IMR-90 (cell line): ENCODE results near the gene TNKS1BP1. TPM values are rescaled to one million over a fixed set of nuclear protein-coding genes. Genes with fewer than 3 reads are reported as not detected.

ENCODE experiments used
- ATAC-seq: fragments of 200-7000 bp; cut with Tn5 transposase; 2 replicates; pipeline ENCODE4 v1.9.1; 2020; ENCODE audit warnings: low read depth, mild to moderate bottlenecking, moderate library complexity
- BruUV-seq: library from RNA; stranded (reverse); fragments of 400-500 nt; replicated peaks from 2 replicates; lab custom pipeline; 2021; lab: Mats Ljungman, UMichigan
- CTCF ChIA-PET: fragments of 300-600 bp; formaldehyde crosslinking; extraction: SDS; loops from one replicate; lab custom pipeline; 2021; ENCODE audit warnings: antibody characterized with exemption; lab: Yijun Ruan, JAX
- POLR2A ChIA-PET: fragments of 300-600 bp; sonication (Branson Sonifier 250); formaldehyde crosslinking; loops from one replicate; lab custom pipeline; 2022; ENCODE audit warnings: antibody characterized with exemption; ENCODE audit not compliant: unreplicated experiment; lab: Charles Lee
- DNase-seq: peaks from one replicate; pipeline ENCODE4 v3.0.0; 2013
- H2AFZ ChIP-seq: replicated peaks from 2 replicates; pipeline ENCODE3; 2013; ENCODE audit warnings: low read length, mild to moderate bottlenecking; ENCODE audit not compliant: poor library complexity
- H2AK5ac ChIP-seq: 2 replicates; pipeline ENCODE4 v1.6.1; 2013; ENCODE audit warnings: low read depth, low read length, inconsistent platforms
- H2AK9ac ChIP-seq: replicated peaks from 2 replicates; pipeline ENCODE3; 2013; ENCODE audit warnings: mild to moderate bottlenecking, low read depth, low read length, moderate library complexity; ENCODE audit not compliant: poor library complexity
- H2BK120ac ChIP-seq: 2 replicates; pipeline ENCODE4 v1.6.1; 2013; ENCODE audit warnings: low read depth, low read length, inconsistent platforms
- H2BK15ac ChIP-seq: 3 replicates; pipeline ENCODE4 v1.6.1; 2013; ENCODE audit warnings: low read depth, low read length, inconsistent platforms
- H2BK20ac ChIP-seq: 2 replicates; pipeline ENCODE4 v1.6.1; 2013; ENCODE audit warnings: low read depth, mild to moderate bottlenecking, inconsistent platforms, low read length, moderate library complexity
- H2BK5ac ChIP-seq: 2 replicates; pipeline ENCODE4 v1.6.1; 2013; ENCODE audit warnings: mild to moderate bottlenecking, low read depth, low read length, inconsistent platforms; ENCODE audit not compliant: poor library complexity, severe bottlenecking
- H3K14ac ChIP-seq: replicated peaks from 2 replicates; pipeline ENCODE4 v1.6.1; 2013; ENCODE audit warnings: low read depth, low read length, inconsistent platforms
- H3K18ac ChIP-seq: 2 replicates; pipeline ENCODE4 v1.6.1; 2013; ENCODE audit warnings: low read depth, low read length, control low read depth
- H3K23ac ChIP-seq: 2 replicates; pipeline ENCODE4 v1.6.1; 2013; ENCODE audit warnings: low read depth, low read length, inconsistent platforms
- H3K27ac ChIP-seq: 2 replicates; pipeline ENCODE4 v1.5.1; 2013; ENCODE audit warnings: mild to moderate bottlenecking, control low read depth, low read length; ENCODE audit not compliant: insufficient read depth
- H3K27me3 ChIP-seq: 2 replicates; pipeline ENCODE4 v1.6.1; 2013; ENCODE audit warnings: low read length; ENCODE audit not compliant: control insufficient read depth, insufficient read depth
- H3K36me3 ChIP-seq: 2 replicates; pipeline ENCODE4 v1.6.1; 2013; ENCODE audit warnings: low read length, mixed read lengths; ENCODE audit not compliant: control insufficient read depth, insufficient read depth
- H3K4ac ChIP-seq: 2 replicates; pipeline ENCODE4 v1.6.1; 2013; ENCODE audit warnings: low read depth, low read length, inconsistent platforms
- H3K4me1 ChIP-seq: 2 replicates; pipeline ENCODE4 v1.6.1; 2013; ENCODE audit warnings: low read length, mixed read lengths; ENCODE audit not compliant: control insufficient read depth, insufficient read depth
- H3K4me2 ChIP-seq: 2 replicates; pipeline ENCODE4 v1.6.1; 2013; ENCODE audit warnings: low read depth, mild to moderate bottlenecking, control low read depth, low read length, moderate library complexity
- H3K4me3 ChIP-seq: 2 replicates; pipeline ENCODE4 v1.5.1; 2013; ENCODE audit warnings: low read depth, mild to moderate bottlenecking, control low read depth, low read length, moderate library complexity; ENCODE audit not compliant: insufficient read depth
- H3K56ac ChIP-seq: 2 replicates; pipeline ENCODE4 v1.6.1; 2013; ENCODE audit warnings: low read length, inconsistent platforms; ENCODE audit not compliant: insufficient read depth; ENCODE audit errors: extremely low read depth
- H3K79me1 ChIP-seq, 2 experiments: 2 replicates each; pipeline ENCODE4 v1.6.1; 2013; ENCODE audit warnings: low read length in 2 of 2, inconsistent platforms in 1 of 2, low read depth in 1 of 2
- H3K9ac ChIP-seq: 2 replicates; pipeline ENCODE4 v1.6.1; 2013; ENCODE audit warnings: low read depth, low read length, control low read depth
- H3K9me1 ChIP-seq: 2 replicates; pipeline ENCODE4 v1.6.1; 2013; ENCODE audit warnings: low read length, inconsistent platforms; ENCODE audit not compliant: insufficient read depth
- H3K9me3 ChIP-seq: 2 replicates; pipeline ENCODE4 v1.6.1; 2013; ENCODE audit warnings: low read length; ENCODE audit not compliant: control insufficient read depth, insufficient read depth
- H4K20me1 ChIP-seq: 2 replicates; pipeline ENCODE4 v1.6.1; 2013; ENCODE audit warnings: low read length, inconsistent platforms; ENCODE audit not compliant: insufficient read depth
- H4K5ac ChIP-seq: 2 replicates; pipeline ENCODE4 v1.6.1; 2013; ENCODE audit warnings: mild to moderate bottlenecking, low read depth, low read length, control low read depth
- H4K8ac ChIP-seq, 2 experiments: 2 replicates each; pipeline ENCODE4 v1.6.1; 2013; ENCODE audit warnings: low read depth in 2 of 2, low read length in 2 of 2, control low read depth in 1 of 2, inconsistent platforms in 1 of 2
- H4K91ac ChIP-seq: 2 replicates; pipeline ENCODE4 v1.6.1; 2013; ENCODE audit warnings: low read depth, low read length, inconsistent platforms; ENCODE audit not compliant: insufficient read depth
- CHD1 ChIP-seq: IDR thresholded peaks from 2 replicates; pipeline ENCODE4 v1.6.1; 2012; ENCODE audit warnings: low read depth, low read length, improper control_type of control experiment
- MXI1 ChIP-seq: IDR thresholded peaks from 2 replicates; pipeline ENCODE4 v1.6.1; 2012; ENCODE audit warnings: low read depth, mild to moderate bottlenecking, low read length, moderate library complexity, borderline replicate concordance
- POLR2A ChIP-seq: IDR thresholded peaks from 2 replicates; pipeline ENCODE4 v1.6.1; 2012; ENCODE audit warnings: mild to moderate bottlenecking, low read depth, low read length
- RAD21 ChIP-seq: IDR thresholded peaks from 2 replicates; pipeline ENCODE4 v1.6.1; 2012; ENCODE audit warnings: low read length, improper control_type of control experiment
- WGBS, 2 experiments: methylation state at CpG; one replicate each; pipeline versions ENCODE4 v1.1.5 to v1.1.7; 2013; ENCODE audit warnings: missing lambda C conversion rate in 2 of 2; ENCODE audit not compliant: insufficient read length in 1 of 2; ENCODE audit errors: extremely low coverage in 2 of 2; 5-methylcytosine and 5-hydroxymethylcytosine counted together
- dilution Hi-C: fragments of 300-500 bp; cut with HindIII; formaldehyde crosslinking; loops from one replicate; pipeline ENCODE4 v1.14.3; 2018; ENCODE audit warnings: low sequenced_read_pairs; ENCODE audit not compliant: unreplicated experiment
- in situ Hi-C: fragments of 300-500 bp; cut with MboI; formaldehyde crosslinking; loops from 3 replicates; pipeline ENCODE4 v1.14.3; 2019; ENCODE audit warnings: low sequenced_read_pairs, inconsistent platforms, mixed read lengths
- intact Hi-C: fragments of 100-400 bp; cut with micrococcal nuclease; formaldehyde crosslinking; loops from 2 replicates; pipeline ENCODE4 v1.10.0; 2022
- polyA plus RNA-seq, 3 experiments: library from polyadenylated mRNA; depleted of rRNA; stranded (reverse); fragments of >200 nt; gene quantifications; 2 replicates each; pipeline ENCODE4 v1.2.3, GENCODE V29; 2012; ENCODE audit warnings: low replicate concordance in 1 of 3
- total RNA-seq: library from RNA; depleted of rRNA; stranded (reverse); fragments of >200 nt; gene quantifications from 2 replicates; pipeline ENCODE4 v1.2.3, GENCODE V29; 2012

Gene TNKS1BP1
- total and polyA plus RNA-seq, 2 of the 4 experiments (the other 2 are of a cell fraction) = 31.7 to 71.4 TPM

DNA sequence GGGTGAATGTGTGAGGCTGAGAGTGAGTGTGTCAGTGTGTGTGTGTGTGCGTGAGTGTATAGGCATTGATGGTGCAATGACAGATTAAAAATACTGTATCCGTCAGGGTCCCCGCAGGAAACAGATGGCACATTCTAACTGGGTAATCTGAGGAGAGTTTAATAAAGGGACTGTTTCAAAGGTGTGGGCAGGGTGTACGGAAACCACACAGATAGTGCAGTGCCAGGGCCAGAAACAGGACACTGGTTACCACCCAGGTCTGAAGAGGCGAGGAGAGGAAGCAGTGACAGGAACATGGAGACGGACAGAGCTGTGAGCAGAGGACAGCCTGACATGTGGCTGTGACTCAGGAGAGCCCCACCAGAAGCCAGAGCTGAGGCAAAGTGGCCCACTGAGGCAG is 29.9 kb upstream of the TNKS1BP1 start:
- H4K91ac ChIP-seq = no peak overlapping the region
- 72% methylated on average over 5 of the region's 6 CpGs; no CpG with 5 or more reads in 1 of the 2 experiments for WGBS, 2 experiments
- H3K14ac ChIP-seq = no peak overlapping the region
- TF ChIP-seq MXI1 = no peak
- no peak for TF ChIP-seq RAD21
- TF ChIP-seq POLR2A = no peak
- TF ChIP-seq CHD1 = no peak
- no peaks in the 10 kb centered on the region for H3K36me3 ChIP-seq
- POLR2A ChIA-PET = no interaction called here
- H3K56ac ChIP-seq = no peak overlapping the region
- no peak overlapping the region for H2AK9ac ChIP-seq
- no peak overlapping the region for H2BK5ac ChIP-seq
- DNase-seq (no peak), ATAC-seq (no peak)
- BruUV-seq = no TSS peak
- in situ Hi-C loops = loop anchor here (25.0 kb wide), 1 partner anchor 517 kb away; no protein-coding TSS in a partner anchor
- H3K23ac ChIP-seq = no peak overlapping the region
- no peak overlapping the region for H2BK120ac ChIP-seq
- H3K27ac ChIP-seq = no peak overlapping the region
- peaks cover under 1% of the 10 kb centered on the region; the same call in 1 of the 2 replicates for H3K4me1 ChIP-seq
- no peak overlapping the region for H2AK5ac ChIP-seq
- CTCF ChIA-PET = no interaction called here
- H3K9me1 ChIP-seq = no peaks in the 10 kb centered on the region
- intact Hi-C loops = loop anchor here (5.0 kb wide), 1 partner anchor 512 kb away; no protein-coding TSS in a partner anchor
- H3K4ac ChIP-seq = no peak overlapping the region
- no peak overlapping the region for H4K8ac ChIP-seq
- dilution Hi-C loops = no loop called here
- H3K9ac ChIP-seq = no peak overlapping the region
- no peak overlapping the region for H3K4me2 ChIP-seq
- H4K5ac ChIP-seq = no peak overlapping the region
- H3K79me1 ChIP-seq = no peaks in the 10 kb centered on the region
- H2BK15ac ChIP-seq = no peak overlapping the region
- no peak overlapping the region for H2AFZ ChIP-seq
- H3K4me3 ChIP-seq = no peak overlapping the region
- no peak overlapping the region for H3K18ac ChIP-seq
- H3K27me3 ChIP-seq = peaks cover 37% of the 10 kb centered on the region
- peaks cover 5% of the 10 kb centered on the region; the same call in 1 of the 2 replicates for H3K9me3 ChIP-seq
- no peak overlapping the region for H2BK20ac ChIP-seq
- no peaks in the 10 kb centered on the region for H4K20me1 ChIP-seq
